ENCODE measurements around the gene ZNHIT6.

GRCh38 chr1:85611425-85611824 is 96.8 kb downstream of the ZNHIT6 start:
- no peak for TF ChIP-seq CTCF (IDR thresholded peaks at IDR 0.05; ENCODE audit: low read depth, low read length)
- no peak for TF ChIP-seq POLR2A (IDR thresholded peaks at IDR 0.05; ENCODE audit: extremely low read depth, insufficient read length)
